Neural crest cell (in vitro differentiated cells): Measurements from ENCODE around the gene RBM43. TPM values are rescaled to one million over a fixed set of nuclear protein-coding genes. Genes with fewer than 3 reads are reported as not detected.

Source experiments
- DNase-seq: peaks from one replicate; pipeline ENCODE4 v3.0.0; 2021; ENCODE audit warnings: low read depth, mixed read lengths, low spot score
- H3K27ac Mint-ChIP-seq: one replicate; pipeline ENCODE4 v1.8.0; 2021; ENCODE audit warnings: mild to moderate bottlenecking, mixed read lengths; ENCODE audit not compliant: unreplicated experiment
- H3K27me3 Mint-ChIP-seq: 2 replicates; pipeline ENCODE4 v1.8.0; 2021; ENCODE audit warnings: low read depth, mild to moderate bottlenecking, mixed read lengths
- H3K36me3 Mint-ChIP-seq: 2 replicates; pipeline ENCODE4 v1.8.0; 2021; ENCODE audit warnings: low read depth, mild to moderate bottlenecking, mixed read lengths
- H3K4me1 Mint-ChIP-seq: 2 replicates; pipeline ENCODE4 v1.8.0; 2021; ENCODE audit warnings: mixed read lengths
- H3K4me3 Mint-ChIP-seq: one replicate; pipeline ENCODE4 v1.8.0; 2021; ENCODE audit warnings: mild to moderate bottlenecking, mixed read lengths
- H3K9me3 Mint-ChIP-seq: 2 replicates; pipeline ENCODE4 v1.8.0; 2021; ENCODE audit warnings: mixed read lengths
- total RNA-seq: library from RNA; stranded (reverse); gene quantifications from 2 replicates; pipeline ENCODE4 v1.2.1, GENCODE V29; 2021
- TF ChIP-seq, protein P1 (sequence below): fragments of 200-600 bp; sonication (generic); conservative IDR thresholded peaks from 2 replicates; pipeline ENCODE4 v1.5.0; 2021; ENCODE audit warnings: antibody characterized with exemption, mild to moderate bottlenecking

Gene RBM43
- total RNA-seq, 1 donor from 2014 or later, result 8.1 TPM

DNA sequence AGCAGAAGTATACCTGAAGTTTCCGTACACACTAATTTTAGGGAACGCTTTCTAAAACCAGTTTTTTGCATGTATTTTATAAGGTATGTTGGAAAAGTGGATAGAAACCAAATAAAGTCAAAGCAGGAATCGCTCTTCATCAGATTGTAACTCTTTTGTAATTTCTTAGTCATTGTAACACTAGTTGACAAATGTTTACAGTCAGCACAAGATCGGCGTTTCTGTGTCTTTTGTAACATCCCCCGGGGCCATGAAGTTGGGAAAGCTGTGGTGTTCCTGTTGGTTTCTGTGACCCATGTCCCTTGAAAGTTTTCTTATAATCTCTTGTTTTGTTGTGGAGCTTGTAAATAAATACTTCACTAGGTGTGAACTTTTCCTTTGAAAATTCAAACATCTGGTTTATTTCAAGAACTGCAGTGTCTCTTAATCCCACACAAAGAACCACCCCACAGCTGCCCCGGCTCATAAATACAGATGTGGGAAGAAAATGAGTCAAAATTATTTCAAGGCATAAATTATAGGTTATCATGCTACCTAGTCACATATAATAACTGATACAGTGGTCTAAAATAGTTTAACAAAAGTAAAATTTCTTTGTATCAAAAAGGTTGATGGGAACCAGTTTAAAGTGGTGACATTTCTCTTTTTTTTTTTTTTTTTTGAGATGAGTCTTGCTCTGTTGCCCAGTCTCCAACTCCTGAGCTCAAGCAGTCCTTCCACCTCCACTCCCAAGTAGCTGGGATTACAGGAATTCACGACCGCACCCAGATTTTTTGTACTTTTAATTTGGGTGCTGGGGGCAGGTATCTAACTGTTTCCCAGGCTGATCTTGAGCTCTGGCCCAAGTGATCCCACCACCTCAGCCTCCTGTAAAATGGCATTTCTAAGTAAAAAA is 28.6 kb upstream of the RBM43 start:
- Mint-ChIP-seq H3K36me3 (no peaks in the 10 kb centered on the region), H3K9me3 (no peaks in the 10 kb centered on the region), H3K27me3 (peaks cover 9% of the 10 kb centered on the region), H3K27ac (peak overlapping the region; percentile 29), H3K4me1 (peaks cover 9% of the 10 kb centered on the region), H3K4me3 (peak overlapping the region; percentile 82)
- TF ChIP-seq, protein P1, sequence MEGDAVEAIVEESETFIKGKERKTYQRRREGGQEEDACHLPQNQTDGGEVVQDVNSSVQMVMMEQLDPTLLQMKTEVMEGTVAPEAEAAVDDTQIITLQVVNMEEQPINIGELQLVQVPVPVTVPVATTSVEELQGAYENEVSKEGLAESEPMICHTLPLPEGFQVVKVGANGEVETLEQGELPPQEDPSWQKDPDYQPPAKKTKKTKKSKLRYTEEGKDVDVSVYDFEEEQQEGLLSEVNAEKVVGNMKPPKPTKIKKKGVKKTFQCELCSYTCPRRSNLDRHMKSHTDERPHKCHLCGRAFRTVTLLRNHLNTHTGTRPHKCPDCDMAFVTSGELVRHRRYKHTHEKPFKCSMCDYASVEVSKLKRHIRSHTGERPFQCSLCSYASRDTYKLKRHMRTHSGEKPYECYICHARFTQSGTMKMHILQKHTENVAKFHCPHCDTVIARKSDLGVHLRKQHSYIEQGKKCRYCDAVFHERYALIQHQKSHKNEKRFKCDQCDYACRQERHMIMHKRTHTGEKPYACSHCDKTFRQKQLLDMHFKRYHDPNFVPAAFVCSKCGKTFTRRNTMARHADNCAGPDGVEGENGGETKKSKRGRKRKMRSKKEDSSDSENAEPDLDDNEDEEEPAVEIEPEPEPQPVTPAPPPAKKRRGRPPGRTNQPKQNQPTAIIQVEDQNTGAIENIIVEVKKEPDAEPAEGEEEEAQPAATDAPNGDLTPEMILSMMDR, result no peak
- DNase-seq, result no peak

GRCh38 chr2:151287513-151288250 is 26.0 kb upstream of the RBM43 start:
- H3K4me1 Mint-ChIP-seq, result peaks cover 9% of the 10 kb centered on the region
- H3K4me3 Mint-ChIP-seq, result peak overlapping the region; percentile 33
- no peak for DNase-seq
- TF ChIP-seq, protein P1, result no peak
- no peaks in the 10 kb centered on the region for H3K36me3 Mint-ChIP-seq
- H3K9me3 Mint-ChIP-seq, result no peaks in the 10 kb centered on the region
- no peak overlapping the region for H3K27ac Mint-ChIP-seq
- peaks cover 9% of the 10 kb centered on the region for H3K27me3 Mint-ChIP-seq

- Mint-ChIP-seq H3K4me3 (no peak overlapping the region), H3K27me3 (no peaks in the 10 kb centered on the region), H3K4me1 (no peaks in the 10 kb centered on the region), H3K9me3 (no peaks in the 10 kb centered on the region), H3K36me3 (no peaks in the 10 kb centered on the region), H3K27ac (no peak overlapping the region)
- DNase-seq, result no peak
- TF ChIP-seq, protein P1, result no peak
Observed at GRCh38 chr2:151282401-151282800, 20.7 kb upstream of the RBM43 start.

- Mint-ChIP-seq H3K9me3 (no peaks in the 10 kb centered on the region), H3K27me3 (no peaks in the 10 kb centered on the region), H3K27ac (no peak overlapping the region), H3K36me3 (no peaks in the 10 kb centered on the region), H3K4me1 (no peaks in the 10 kb centered on the region), H3K4me3 (no peak overlapping the region)
- TF ChIP-seq, protein P1, result no peak
- no peak for DNase-seq
Observed at GRCh38 chr2:151280271-151280670, 18.6 kb upstream of the RBM43 start.

GRCh38 chr2:151278487-151278886 is 16.8 kb upstream of the RBM43 start:
- TF ChIP-seq, protein P1, result no peak
- no peaks in the 10 kb centered on the region for H3K4me1 Mint-ChIP-seq
- H3K4me3 Mint-ChIP-seq, result no peak overlapping the region
- no peaks in the 10 kb centered on the region for H3K36me3 Mint-ChIP-seq
- no peak overlapping the region for H3K27ac Mint-ChIP-seq
- no peaks in the 10 kb centered on the region for H3K9me3 Mint-ChIP-seq
- no peak for DNase-seq
- no peaks in the 10 kb centered on the region for H3K27me3 Mint-ChIP-seq
